GOT3 (cell line): Measurements from ENCODE around the gene B3GAT1.
"Not testable (repeated sequence)": the region's sequence is repeated elsewhere in the genome, so short reads cannot be mapped to it uniquely, and the experiment has no call there.

Experiments
- DNase-seq: peaks from one replicate; lab custom pipeline; 2025; ENCODE audit warnings: mixed read lengths; lab: John Stamatoyannopoulos, UW

Gene B3GAT1

GRCh38 chr11:134412203-134413042, at the start of gene B3GAT1:
B3GAT1 (minus strand) TSS chr11:134412242; CDS start chr11:134387659, 24,583 bp downstream.
- no peak for DNase-seq

GRCh38 chr11:134461621-134462020, 49.6 kb upstream of the B3GAT1 start:
- DNase-seq, result no peak

GRCh38 chr11:134460881-134461280, 48.8 kb upstream of the B3GAT1 start:
- DNase-seq, result no peak

- no peak for DNase-seq
These were observed 48.1 kb upstream of the B3GAT1 start for GRCh38 chr11:134460062-134460561.

GRCh38 chr11:134459246-134460061, 47.4 kb upstream of the B3GAT1 start:
- DNase-seq, result no peak

GRCh38 chr11:134457411-134458007, 45.5 kb upstream of the B3GAT1 start:
- not testable (repeated sequence) for DNase-seq

- no peak for DNase-seq
These were observed 43.5 kb upstream of the B3GAT1 start for GRCh38 chr11:134455516-134455915.

- no peak for DNase-seq
These were observed 42.2 kb upstream of the B3GAT1 start for GRCh38 chr11:134454146-134454690.

GRCh38 chr11:134453441-134453840, 41.4 kb upstream of the B3GAT1 start:
- DNase-seq, result no peak

- no peak for DNase-seq
These were observed 40.8 kb upstream of the B3GAT1 start for GRCh38 chr11:134452838-134453155.

GRCh38 chr11:134452026-134452837, 40.2 kb upstream of the B3GAT1 start:
- no peak for DNase-seq

GRCh38 chr11:134450186-134450585, 38.1 kb upstream of the B3GAT1 start:
- DNase-seq, result no peak

- DNase-seq, result no peak
These were observed 37.7 kb upstream of the B3GAT1 start for GRCh38 chr11:134449713-134450112.

- DNase-seq, result no peak
These were observed 37.0 kb upstream of the B3GAT1 start for GRCh38 chr11:134449051-134449450.

GRCh38 chr11:134447696-134448095, 35.7 kb upstream of the B3GAT1 start:
- DNase-seq, result no peak

GRCh38 chr11:134445601-134446325, 33.7 kb upstream of the B3GAT1 start:
- DNase-seq, result no peak

- DNase-seq, result not testable (repeated sequence)
These were observed 32.4 kb upstream of the B3GAT1 start for GRCh38 chr11:134444160-134445108.

- DNase-seq, result no peak
These were observed 31.2 kb upstream of the B3GAT1 start for GRCh38 chr11:134443246-134443645.

- no peak for DNase-seq
These were observed 30.2 kb upstream of the B3GAT1 start for GRCh38 chr11:134442246-134442645.

GRCh38 chr11:134441706-134442105, 29.7 kb upstream of the B3GAT1 start:
- no peak for DNase-seq
